Limb (tissue), 2 donors: ENCODE measurements around the gene ASB13.

Source experiments
- DNase-seq, 2 donors: peaks; one replicate each; pipeline ENCODE4 v3.0.0-alpha.2; 2016; ENCODE audit errors: extremely low spot score in 2 of 2

Gene ASB13, protein sequence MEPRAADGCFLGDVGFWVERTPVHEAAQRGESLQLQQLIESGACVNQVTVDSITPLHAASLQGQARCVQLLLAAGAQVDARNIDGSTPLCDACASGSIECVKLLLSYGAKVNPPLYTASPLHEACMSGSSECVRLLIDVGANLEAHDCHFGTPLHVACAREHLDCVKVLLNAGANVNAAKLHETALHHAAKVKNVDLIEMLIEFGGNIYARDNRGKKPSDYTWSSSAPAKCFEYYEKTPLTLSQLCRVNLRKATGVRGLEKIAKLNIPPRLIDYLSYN

DNA sequence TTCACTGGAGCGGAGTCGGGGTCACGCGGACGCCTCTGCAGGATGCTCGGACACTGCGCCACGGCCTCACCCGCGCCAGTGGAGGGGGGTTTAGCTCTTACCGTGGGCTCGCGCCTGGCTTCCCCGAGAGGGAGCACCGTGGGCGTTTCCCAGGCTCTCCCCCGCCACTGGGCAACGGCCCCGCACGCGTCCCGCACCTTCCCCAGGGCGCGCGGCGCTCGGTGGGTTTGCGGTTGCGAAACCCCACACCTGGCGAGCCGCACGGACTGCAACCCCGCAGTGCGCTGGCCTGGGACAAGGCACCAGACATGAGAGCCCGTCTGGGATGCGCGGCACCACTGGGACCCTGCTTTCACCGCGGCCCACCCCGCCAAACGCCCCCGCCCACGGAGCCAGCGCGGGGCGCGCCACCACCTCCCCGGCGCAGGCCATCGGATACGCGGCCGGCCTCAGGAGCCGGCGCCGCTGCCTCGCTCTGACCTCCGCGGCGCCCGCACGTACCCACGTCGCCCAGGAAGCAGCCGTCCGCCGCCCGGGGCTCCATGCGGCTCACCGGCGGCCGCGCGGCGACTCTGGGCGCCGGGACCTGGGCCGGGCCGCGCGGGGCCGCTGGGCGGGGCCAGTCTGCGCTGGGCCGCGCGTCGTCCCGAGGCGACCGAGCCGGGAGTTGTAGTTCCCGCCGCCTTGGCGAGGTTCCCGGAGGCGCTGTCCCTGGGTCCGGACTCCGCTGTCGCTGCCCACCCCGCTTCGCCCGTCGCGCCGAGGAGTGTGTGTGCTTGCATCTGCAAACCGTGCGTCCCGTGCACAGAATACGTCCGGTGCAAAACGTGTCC lies at the start of gene ASB13:
TSS of gene ASB13 (minus strand) at position 588 of the 833 bp plus-strand sequence. CDS start at position 544, 44 bp downstream.
- peak; percentile 13 to 75 for DNase-seq

DNA sequence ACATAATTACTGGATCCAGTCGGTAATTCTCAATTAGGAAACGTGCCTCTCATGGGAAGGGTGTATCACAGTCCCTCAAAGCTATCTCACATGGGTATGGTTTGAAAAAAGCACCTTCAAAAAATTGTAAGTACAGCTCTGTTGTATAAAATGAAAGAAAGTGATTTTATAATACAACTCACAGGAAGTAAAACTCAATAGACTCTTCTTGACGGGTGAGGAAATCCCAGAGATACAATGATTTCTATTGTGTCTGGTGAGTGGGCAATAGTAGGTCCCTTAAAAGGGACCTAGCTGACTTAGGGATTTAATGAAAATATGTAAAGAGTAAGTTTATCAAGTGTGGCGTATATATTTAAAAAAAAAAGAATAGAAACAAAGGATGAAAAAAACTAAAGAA lies 45.2 kb upstream of the ASB13 start:
- DNase-seq = no peak

DNA sequence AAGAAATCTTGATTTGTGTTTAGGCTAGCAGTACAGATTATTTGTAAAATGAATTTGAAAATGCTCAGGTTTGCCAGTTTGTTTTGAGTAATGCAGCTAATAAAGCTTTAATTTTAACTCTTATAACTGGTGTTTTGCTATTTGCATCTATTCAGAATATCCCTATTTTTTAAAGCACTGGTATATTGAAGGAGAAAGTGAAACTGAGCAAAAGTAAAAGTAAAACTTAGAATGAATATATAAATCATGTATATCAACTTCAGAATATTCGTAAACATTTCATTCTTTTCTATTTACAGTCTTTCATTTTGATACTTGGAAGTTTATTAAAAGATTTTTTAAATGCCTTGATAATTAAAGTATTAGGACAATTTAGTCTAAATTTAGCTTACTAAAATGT lies 44.5 kb upstream of the ASB13 start:
- DNase-seq = no peak

DNA sequence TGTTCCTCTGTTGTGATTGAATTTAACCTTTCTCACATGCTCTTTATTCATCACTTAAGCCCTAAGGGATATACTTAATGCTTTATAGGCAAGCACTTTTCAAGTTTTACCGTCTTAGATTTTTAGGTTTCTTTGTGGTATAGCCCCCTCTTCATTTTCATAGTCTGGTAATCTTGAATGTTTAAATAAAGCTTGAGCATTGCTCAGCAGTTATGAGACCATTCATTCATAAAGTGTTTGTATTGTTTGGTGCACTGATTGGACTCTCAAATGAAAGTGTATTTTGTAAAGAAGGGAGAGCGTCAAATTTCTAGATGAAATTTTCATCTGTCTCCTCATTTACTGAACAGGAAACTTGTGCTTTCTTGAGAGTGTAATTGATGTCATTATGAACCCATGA lies 43.5 kb upstream of the ASB13 start:
- no peak for DNase-seq

DNA sequence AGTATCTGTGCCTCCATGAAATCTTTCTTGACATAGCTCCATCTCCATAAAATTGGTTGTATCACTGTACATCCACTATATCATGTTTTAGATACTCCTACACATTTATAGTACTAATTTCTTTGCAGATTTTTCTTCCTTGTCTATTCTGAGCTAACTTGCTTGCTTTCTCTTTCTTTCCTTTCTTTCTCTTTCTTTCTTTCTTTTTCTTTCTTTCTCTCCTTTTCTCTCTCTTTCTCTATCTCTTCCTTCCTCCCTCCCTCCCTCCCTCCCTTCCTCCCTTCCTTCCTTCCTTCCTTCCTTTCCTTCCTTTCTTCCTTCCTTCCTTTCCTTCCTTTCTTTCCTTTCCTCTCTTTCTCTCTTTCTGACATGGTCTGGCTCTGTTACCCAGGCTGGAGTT lies 42.0 kb upstream of the ASB13 start:
- no peak for DNase-seq

DNA sequence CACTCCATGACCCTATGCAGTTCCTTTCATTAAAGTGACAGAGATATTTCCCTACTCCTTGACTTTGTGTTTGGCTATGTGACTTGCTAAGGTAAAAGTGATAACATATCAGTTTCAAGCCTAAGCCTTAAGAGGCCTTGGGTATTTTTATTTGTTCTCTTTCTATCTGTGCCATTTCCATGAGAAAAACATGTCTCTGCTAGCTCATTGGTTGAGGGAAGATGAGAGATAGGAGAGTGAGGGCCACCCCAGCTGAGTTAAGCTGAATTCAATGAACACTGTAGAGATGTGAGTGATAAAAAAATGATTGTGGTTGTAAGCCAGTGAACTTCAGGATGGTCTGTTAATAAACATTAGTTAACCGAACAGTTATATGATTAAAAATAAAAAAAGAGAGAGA lies 31.7 kb upstream of the ASB13 start:
- no peak for DNase-seq

DNA sequence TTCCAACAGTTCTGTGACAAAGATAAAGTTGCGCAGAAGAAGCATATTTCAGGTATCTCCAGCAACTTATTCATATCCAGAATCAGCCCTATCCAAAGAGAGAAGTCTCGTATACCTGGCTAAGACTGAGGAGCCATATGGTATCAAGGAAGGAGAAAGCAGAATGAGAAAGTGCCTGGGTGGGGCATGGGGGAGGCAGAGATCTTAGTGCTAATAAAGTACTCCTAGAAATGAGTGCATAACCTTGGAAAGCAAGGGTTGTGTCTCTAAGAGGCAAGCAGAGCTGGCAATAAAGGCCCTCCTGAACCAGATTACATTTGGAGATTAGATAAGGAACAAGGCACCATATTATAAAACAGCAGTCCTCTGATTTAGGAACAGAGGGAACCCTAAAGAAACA lies 30.9 kb upstream of the ASB13 start:
- no peak for DNase-seq

DNA sequence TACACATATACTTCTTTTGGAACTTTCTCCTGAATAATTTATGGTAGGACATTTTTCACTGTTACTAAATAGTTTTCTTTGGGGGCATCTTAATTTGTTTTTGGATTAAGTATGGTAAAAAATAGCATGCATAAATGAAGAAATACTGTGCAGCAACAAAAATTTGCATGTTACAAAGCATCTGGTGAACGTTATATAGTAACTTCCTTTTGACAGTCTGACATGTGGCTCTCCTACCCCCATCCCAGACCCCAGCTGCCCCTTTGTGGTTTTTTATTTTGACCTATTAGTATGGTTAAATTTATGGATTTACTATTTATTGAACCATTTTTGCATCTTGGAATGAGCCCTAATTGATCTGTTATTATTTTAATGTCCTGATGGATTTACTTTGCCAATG lies 28.2 kb upstream of the ASB13 start:
- no peak for DNase-seq

DNA sequence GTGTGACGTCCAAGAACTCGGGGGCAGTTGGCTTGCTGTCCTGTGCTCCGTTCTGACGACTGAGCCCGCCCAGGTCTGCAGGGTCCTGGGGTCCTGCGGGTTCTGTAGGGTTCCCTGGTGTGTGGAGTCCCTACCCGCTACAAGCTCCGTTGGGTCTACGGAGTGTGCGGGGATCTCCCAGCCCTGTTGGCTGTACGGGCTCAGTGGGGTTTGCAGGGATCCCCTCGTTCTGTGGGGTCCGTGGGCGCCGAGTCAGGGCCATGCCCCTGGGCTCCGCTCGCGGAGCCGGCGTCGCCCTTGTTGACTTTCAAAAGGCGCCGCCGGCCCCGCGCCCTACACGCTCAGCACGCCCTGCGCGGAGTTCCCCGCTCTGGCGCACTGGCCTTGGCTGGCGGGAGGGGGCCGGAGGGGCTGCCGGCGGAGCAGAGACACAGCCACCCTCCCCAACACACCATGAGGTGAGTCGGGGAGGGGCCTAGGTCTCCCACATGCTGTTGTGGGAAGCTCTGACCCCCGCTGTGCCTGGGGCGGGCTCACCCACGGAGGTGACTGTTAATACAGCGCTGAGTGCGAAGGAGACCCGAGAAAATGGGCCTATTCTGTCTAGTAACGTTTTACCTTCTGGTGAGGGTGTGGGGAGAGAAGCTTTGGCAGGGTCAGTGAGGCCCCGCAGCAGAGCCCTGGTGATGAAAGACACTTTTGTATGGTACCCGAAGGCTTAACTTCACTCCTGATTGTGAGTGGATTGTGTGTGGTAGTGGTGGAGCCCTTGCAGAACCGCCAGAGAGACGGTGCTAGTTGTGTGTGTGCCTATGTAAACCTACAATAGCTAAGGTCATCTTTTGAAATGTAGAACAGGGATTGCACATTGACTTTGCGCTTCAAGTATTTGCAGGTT lies 26.3 kb upstream of the ASB13 start:
- peak; percentile 16 to 73 for DNase-seq

DNA sequence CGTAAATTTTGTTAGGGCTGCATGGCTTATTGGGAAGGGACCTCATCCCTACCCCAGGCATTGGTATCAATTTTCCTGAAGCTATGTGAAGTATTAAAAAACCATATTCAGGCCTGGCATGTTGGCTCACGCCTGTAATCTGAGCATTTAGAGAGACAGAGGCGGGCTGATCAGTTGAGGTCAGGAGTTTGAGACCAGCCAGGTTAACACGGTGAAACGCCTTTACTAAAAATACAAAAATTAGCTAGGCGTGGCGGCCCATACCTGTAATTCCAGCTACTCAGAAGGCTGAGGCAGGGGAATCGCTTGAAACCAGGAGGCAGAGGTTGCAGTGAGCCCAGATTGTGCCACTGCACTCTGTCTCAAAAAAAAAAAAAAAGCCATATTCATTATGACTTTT lies 25.4 kb upstream of the ASB13 start:
- DNase-seq = no peak

DNA sequence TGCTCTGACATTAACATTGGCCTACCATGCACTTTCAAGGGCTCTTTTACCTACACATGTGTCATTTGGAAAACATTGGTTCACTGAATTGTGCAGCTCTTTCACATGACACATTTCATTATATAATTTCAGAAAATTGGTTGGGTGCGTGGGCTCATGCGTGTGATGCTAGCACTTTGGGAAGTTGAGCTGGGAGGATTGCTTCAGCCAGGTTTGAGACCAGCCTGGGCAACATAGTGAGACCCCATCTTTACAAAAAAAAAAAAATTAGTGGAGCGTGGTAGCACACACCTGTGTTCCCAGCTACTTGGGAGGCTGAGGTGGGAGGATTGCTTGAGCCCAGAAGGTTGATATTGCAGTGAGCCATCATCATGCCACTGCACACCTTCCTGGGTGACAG lies 22.2 kb upstream of the ASB13 start:
- DNase-seq = no peak

DNA sequence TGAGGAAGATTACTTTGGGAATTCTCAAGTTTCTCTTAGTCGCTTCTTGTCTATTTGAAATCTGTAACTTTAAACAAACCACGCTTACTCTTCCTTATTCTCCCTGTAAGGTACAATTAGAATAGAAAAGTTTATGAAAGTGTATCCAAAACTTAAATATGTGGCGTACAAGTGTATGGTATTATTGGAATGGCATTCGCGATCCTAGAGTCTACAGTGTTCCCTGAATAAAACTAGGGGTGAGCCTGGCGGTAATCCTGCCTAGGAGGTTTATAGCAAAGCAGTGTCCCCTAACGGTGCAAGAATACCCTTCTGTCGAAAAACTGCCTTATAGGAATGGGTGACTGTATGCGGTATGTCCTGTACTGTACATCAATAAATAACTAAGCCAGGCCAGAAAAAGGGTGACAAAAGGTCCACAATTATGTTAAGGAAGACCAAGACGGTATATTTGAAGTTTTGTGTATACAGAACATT lies 19.4 kb upstream of the ASB13 start:
- DNase-seq = peak in 1 of 2 donors; percentile 22

DNA sequence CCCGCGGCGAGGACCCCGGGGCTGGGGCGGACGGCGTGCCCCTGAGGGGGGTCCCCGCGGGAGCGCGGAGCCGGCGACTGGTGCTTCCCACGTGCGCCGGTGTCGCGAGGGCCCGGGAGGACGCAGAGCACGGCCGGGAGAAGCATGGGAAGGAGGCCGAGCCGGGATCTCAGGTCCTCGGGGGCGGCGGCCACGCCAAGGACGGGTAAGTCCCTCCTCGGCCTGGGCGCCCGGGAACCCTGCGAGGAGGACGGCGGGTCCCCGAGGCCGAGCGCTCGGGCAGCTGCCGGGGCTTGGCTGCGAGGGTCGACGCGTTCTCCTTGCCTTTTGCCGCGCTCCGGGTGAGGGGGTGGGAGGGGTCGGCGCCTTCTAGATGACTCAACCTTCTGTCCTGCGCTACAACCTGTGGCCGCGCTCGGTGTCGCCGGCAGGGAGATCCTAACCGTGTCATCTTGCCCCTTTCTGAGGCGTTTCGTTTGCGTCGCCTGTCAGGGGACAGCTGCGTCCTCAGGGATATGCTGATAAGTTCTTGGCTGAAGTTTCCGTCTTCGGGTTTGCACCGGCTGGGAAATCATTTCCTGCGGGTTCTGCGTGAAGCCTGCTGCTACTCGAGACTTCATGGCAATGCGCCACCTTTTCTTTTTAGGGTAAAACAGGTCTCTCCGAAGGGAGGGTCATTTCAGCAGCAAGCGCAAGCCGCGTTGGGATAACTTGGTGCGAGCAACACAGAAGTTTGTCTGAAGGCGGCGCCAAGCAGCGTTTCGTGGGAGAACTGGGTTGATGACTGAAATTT lies 18.8 kb upstream of the ASB13 start:
- DNase-seq = peak; percentile 66 to 70

DNA sequence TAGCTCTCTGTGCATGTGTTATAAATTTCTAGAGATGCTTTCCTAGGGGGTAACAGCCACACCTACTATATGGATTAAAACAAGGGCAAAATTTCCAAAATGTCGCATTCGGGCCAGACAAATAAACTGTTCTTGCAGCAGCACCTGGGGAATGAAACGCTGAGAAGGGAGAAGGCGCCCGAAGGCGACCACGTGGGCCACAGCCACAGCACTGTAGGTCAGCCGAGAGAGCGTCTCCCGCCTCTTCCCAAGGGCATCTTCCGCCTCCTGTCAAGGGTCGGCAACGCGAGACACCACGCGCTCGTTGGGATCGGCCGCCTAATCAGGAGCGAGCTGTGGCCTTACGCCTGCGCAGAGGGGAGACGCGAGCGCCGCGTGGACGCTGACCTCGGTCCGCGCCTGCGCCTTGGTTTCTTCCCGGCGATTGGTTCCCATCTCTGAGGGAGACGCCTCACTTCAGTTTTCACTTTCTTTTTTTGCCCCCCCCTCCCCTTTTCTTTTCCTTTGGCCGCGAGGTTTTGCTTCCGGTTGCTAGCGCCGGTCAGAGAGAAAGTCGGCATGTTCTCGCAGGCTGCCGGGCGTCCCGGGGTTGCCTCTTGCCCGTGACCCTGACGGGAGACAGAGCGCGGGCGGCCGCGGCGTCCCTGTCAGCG lies 18.0 kb upstream of the ASB13 start, which contains the start of gene TASOR2:
TSS of gene TASOR2 (plus strand) at position 521 of the 653 bp plus-strand sequence. CDS start 35,805 bp downstream, outside the sequence.
- peak; percentile 96 to 98 for DNase-seq

DNA sequence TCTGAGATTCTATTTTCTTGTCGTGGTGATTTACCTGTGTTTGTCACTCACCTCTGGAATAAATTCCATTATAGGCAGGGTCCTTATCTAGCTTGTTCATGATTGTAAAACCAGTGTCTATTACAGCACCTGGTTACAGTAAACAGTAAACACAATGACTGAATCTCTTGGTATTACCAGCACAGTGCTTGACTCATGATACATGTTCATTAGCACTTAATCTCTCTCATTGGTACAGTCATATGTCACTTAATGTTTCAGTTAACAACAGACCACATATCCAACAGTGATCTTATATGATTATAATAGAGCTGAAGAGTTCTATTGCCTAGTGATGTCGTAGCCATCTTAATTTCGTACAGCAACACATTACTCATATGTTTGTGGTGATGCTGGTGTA lies 16.7 kb upstream of the ASB13 start:
- DNase-seq = no peak

DNA sequence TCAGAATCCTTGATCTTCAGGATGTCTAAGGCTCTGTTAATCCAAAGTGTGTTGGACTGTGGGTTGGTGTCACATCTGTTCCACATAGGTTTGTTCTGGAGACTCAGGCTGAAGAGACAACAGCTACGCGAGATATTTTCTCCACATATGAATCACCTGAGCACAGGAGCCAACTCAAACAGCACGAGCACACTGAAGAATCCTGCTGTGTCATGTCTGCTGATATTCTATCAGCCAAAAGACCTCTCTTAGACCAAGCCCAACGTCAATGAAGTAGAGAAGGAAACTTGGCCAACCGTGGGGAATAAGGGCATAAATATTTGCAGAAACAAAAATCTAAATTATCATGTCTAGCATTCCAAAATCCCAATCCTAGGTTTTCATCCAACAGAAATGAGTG lies 15.5 kb upstream of the ASB13 start:
- DNase-seq = no peak

DNA sequence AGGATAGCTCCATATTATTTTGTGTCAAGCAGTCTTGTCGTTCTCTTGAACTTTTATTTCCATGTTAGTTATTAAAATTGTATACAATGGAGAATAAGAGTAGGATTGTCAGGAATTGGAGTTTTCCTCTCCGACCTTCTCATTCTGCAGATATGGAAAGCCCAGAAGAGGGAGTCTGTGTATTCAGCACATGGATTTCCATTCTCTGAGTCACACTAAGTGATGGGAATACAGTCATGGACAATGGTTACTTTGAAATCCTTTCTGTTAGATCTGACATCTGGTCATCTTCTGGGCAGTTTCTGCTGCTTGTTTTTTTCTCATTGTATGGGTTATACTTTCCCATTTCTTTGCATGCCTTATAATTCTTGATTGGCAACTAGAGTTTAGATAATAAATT lies 13.2 kb upstream of the ASB13 start:
- no peak for DNase-seq

DNA sequence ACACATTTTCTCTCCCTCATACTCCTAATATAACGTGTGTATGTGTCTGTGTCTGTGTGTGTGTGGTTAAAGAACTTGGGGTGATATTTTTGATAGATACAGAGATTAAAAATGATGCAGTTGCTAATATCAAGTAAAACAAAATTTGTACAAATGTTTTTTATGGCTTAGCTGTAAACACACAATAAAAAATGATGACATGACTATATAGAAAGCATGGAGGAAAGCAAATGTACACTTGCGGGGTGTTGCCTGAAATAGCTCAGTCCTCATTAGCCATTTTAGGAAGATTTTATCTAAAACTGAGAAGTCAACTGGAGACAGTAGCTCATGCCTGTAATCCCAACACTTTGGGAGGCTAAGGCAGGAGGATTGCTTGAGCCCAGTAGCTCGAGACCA lies 12.6 kb upstream of the ASB13 start:
- DNase-seq = no peak

DNA sequence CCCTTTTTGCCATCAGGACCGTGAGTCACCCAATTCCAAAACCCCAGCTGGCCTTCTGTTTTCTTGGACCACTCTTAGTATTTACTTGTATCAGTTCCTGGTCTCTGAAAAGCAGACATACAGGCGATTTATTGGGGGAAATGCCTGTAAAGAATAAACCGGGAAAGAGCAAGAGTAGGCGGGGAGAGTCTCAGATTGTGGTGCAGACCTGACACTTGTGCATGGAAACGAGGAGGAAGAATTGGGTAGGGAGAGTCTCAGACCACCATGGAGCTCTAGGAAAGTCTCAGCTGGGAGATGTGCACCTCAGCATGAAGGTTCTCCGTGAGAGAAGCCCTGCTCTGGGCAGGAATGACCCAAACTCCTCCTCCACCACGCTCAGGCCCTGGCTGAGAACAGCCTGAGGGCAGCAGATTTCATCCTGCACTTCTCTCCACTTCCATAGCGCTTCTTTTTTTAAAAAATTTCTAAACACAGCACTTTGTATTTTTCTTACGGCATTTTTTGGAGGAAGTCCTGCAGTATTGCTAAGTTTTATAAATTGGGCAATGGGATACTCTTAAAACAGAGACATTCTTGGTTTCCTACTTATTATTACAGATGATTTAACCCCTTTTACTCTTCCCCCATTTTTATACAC lies 12.1 kb upstream of the ASB13 start:
- no peak for DNase-seq
